Chondrocyte (in vitro differentiated cells): ENCODE data around the gene ZNF385C. TPM values are rescaled to one million over a fixed set of nuclear protein-coding genes. Genes with fewer than 3 reads are reported as not detected.

ENCODE experiments used
- DNase-seq: peaks from one replicate; pipeline ENCODE4 v3.0.0; 2021; ENCODE audit warnings: mixed read lengths, low spot score
- H3K27ac Mint-ChIP-seq: one replicate; pipeline ENCODE4 v1.8.0; 2021; ENCODE audit warnings: mild to moderate bottlenecking, moderate library complexity, mixed read lengths; ENCODE audit not compliant: unreplicated experiment
- H3K27me3 Mint-ChIP-seq: 2 replicates; pipeline ENCODE4 v1.8.0; 2021; ENCODE audit warnings: low read depth, mixed read lengths
- H3K36me3 Mint-ChIP-seq: 2 replicates; pipeline ENCODE4 v1.8.0; 2021; ENCODE audit warnings: low read depth, mixed read lengths
- H3K4me1 Mint-ChIP-seq: 2 replicates; pipeline ENCODE4 v1.8.0; 2021; ENCODE audit warnings: low read depth, mild to moderate bottlenecking, mixed read lengths
- H3K4me3 Mint-ChIP-seq: one replicate; pipeline ENCODE4 v1.8.0; 2021; ENCODE audit warnings: mild to moderate bottlenecking, moderate library complexity, mixed read lengths; ENCODE audit not compliant: unreplicated experiment
- H3K9me3 Mint-ChIP-seq: 2 replicates; pipeline ENCODE4 v1.8.0; 2021; ENCODE audit warnings: low read depth, mixed read lengths
- CTCF ChIP-seq: fragments of 200-600 bp; sonication (generic); IDR thresholded peaks from 2 replicates; pipeline ENCODE4 v1.5.0; 2021; ENCODE audit warnings: antibody characterized with exemption, mild to moderate bottlenecking, moderate library complexity
- total RNA-seq: library from RNA; stranded (reverse); gene quantifications from 3 replicates; pipeline ENCODE4 v1.2.1, GENCODE V29; 2021

The ZNF385C gene
- total RNA-seq, 1 donor from 2014 or later = 0.07 TPM

DNA sequence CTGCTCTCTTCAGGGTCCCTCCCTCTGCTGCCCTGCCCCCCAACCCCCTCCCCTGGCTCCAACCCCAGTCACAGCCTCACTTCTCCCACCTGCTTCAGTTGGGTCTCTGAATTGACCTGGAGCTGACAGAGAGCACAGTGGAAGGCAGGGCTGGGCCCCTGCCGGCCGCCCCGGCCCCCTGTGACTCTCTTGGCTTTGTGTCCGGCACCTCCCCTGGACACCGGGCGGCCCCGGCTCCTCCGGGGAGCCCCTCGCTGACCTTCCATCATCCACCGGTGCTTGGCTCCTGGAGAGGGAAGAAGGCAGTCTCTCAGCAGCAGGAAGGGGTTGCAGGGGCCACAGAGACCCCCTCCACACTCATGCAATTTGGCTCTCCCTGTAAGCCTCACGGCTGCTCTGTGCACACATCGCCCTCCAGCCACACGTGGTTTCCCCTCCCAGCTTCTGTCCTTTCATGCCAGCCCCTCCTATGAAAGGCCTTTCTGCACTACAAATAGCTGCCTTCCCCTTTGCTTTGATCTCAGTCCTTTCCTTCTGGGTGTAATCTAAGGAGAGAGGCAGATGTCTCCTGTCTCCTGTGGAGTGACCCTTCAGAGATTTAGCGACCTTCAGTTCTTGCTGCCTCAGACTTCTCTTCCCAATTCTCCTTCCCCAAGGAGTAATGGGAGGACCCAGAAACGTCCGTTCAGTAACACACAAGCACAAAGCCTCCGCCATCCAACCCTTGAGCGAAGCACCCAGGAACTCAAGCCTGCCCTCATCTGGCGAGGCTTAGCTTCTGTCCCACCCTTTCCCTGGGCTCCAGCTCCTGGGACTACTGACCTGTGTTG is 70.1 kb downstream of the ZNF385C start:
- TF ChIP-seq CTCF = peak; percentile 34
- Mint-ChIP-seq H3K4me1 (peaks cover 18% of the 10 kb centered on the region), H3K4me3 (no peak overlapping the region), H3K27ac (no peak overlapping the region), H3K9me3 (no peaks in the 10 kb centered on the region), H3K27me3 (peaks cover 3% of the 10 kb centered on the region), H3K36me3 (no peaks in the 10 kb centered on the region)
- no peak for DNase-seq

- H3K36me3 Mint-ChIP-seq = no peaks in the 10 kb centered on the region
Observed at GRCh38 chr17:42027590-42027889, 70.7 kb downstream of the ZNF385C start.

DNA sequence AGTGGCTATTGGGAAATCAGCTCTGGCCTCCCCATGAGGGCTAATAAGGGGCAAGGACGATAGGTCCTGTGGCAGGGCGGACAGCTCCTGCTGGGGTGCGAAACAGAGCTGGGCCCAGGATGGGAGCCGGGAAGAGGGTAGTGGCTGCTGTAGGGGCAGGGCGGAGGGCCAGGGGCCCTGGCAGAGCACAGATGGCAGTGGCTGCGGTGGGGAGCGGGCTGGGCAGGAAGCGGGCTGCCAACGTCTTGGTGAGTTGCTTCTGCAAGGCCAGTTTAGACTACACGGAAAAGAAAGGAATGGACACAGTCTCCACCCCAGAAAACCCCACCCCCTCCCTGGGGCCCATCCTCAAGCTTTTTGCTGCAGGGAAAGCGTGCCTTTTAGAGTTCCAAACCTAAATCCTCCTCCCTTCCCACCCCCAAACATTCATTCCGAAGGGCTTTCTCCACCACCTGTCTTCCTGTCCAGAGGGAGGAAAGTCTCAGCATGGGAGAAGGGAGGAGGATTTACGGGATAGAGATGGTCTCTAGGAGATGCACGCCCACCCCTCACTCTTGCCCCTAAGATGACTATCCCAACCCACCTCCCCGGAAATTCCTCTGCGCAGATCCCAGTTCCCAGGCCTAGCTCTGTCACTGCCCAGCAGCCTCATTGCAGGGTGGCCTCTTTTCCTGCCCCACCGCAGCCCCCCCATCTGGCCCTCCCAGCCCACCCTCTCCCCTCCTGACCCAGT is 71.2 kb downstream of the ZNF385C start:
- no peak for TF ChIP-seq CTCF
- no peaks in the 10 kb centered on the region for H3K9me3 Mint-ChIP-seq
- H3K27ac Mint-ChIP-seq = no peak overlapping the region
- H3K27me3 Mint-ChIP-seq = peaks cover 3% of the 10 kb centered on the region
- H3K36me3 Mint-ChIP-seq = peaks cover 3% of the 10 kb centered on the region
- no peak for DNase-seq
- H3K4me3 Mint-ChIP-seq = no peak overlapping the region
- H3K4me1 Mint-ChIP-seq = peaks cover 21% of the 10 kb centered on the region

More at GRCh38 chr17:42027590-42027889, 70.7 kb downstream of the ZNF385C start:
- H3K27me3 Mint-ChIP-seq = peaks cover 3% of the 10 kb centered on the region
- no peak overlapping the region for H3K4me3 Mint-ChIP-seq
- no peaks in the 10 kb centered on the region for H3K9me3 Mint-ChIP-seq
- peaks cover 18% of the 10 kb centered on the region for H3K4me1 Mint-ChIP-seq
- peak; percentile 68 for DNase-seq
- H3K27ac Mint-ChIP-seq = no peak overlapping the region
- no peak for TF ChIP-seq CTCF

DNA sequence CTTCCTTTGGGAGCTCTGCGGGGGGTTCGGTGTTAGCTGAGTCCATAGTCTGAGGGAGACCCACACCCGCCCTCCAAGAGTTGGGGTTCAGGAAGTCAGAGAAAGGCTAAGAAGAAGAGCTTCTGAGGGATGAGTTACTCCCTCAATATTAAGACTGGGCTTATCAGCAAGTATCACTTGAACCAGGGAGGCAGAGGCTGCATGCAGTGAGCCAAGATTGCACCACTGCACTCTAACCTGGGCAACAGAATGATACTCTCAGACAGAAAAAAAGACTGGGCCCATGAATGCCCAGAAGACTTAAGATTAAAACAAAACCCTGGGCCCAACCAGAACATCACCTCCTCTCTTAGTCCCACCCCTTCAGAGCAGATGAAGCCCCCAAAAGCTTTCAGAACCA is 72.3 kb downstream of the ZNF385C start:
- peaks cover 28% of the 10 kb centered on the region for H3K4me1 Mint-ChIP-seq
- H3K36me3 Mint-ChIP-seq = peaks cover 3% of the 10 kb centered on the region
- H3K9me3 Mint-ChIP-seq = no peaks in the 10 kb centered on the region
- no peak overlapping the region for H3K4me3 Mint-ChIP-seq
- no peak for DNase-seq
- no peak overlapping the region for H3K27ac Mint-ChIP-seq
- no peak for TF ChIP-seq CTCF
- peaks cover 3% of the 10 kb centered on the region for H3K27me3 Mint-ChIP-seq

- no peak for DNase-seq
Observed at GRCh38 chr17:42025191-42025579, 73.1 kb downstream of the ZNF385C start.

More at GRCh38 chr17:42025191-42025579, 73.1 kb downstream of the ZNF385C start:
- peak; percentile 36 for TF ChIP-seq CTCF
- no peak overlapping the region for H3K4me3 Mint-ChIP-seq
- peaks cover 36% of the 10 kb centered on the region for H3K4me1 Mint-ChIP-seq
- H3K9me3 Mint-ChIP-seq = no peaks in the 10 kb centered on the region
- no peaks in the 10 kb centered on the region for H3K27me3 Mint-ChIP-seq
- H3K36me3 Mint-ChIP-seq = peaks cover 3% of the 10 kb centered on the region
- H3K27ac Mint-ChIP-seq = peak overlapping the region; percentile 62
